Brain microvascular endothelial cell (primary cell): ENCODE data around the gene CTNND1.

Experiments
- DNase-seq: peaks from one replicate; pipeline ENCODE4 v3.0.0-alpha.2; 2020
- H3K27ac ChIP-seq: fragments of 250-450 bp; sonication (Bioruptor Pico); 2 replicates; pipeline ENCODE4 v1.5.1; 2020; ENCODE audit warnings: mild to moderate bottlenecking, moderate library complexity
- H3K27me3 ChIP-seq: fragments of 250-450 bp; sonication (Bioruptor Pico); replicated peaks from 2 replicates; pipeline ENCODE4 v1.5.1; 2020; ENCODE audit warnings: mild to moderate bottlenecking
- H3K36me3 ChIP-seq: fragments of 250-450 bp; sonication (Bioruptor Pico); replicated peaks from 2 replicates; pipeline ENCODE4 v1.5.1; 2020; ENCODE audit warnings: mild to moderate bottlenecking
- H3K4me3 ChIP-seq: 2 replicates; pipeline ENCODE4 v1.5.1; 2011; ENCODE audit warnings: low read depth, mild to moderate bottlenecking, control low read depth, low read length, moderate library complexity
- in situ Hi-C: cut with HindIII; loops from 2 replicates; pipeline ENCODE4 v1.10.0; 2017; ENCODE audit warnings: low sequenced_read_pairs, low pct_ligation_motif_present
- TF ChIP-seq, protein P1 (sequence below): IDR thresholded peaks from 2 replicates; pipeline ENCODE4 v1.5.1; 2011; ENCODE audit warnings: low read depth, mild to moderate bottlenecking, moderate library complexity, low read length, control low read depth, inconsistent platforms; ENCODE audit errors: missing control alignments

The CTNND1 gene

DNA sequence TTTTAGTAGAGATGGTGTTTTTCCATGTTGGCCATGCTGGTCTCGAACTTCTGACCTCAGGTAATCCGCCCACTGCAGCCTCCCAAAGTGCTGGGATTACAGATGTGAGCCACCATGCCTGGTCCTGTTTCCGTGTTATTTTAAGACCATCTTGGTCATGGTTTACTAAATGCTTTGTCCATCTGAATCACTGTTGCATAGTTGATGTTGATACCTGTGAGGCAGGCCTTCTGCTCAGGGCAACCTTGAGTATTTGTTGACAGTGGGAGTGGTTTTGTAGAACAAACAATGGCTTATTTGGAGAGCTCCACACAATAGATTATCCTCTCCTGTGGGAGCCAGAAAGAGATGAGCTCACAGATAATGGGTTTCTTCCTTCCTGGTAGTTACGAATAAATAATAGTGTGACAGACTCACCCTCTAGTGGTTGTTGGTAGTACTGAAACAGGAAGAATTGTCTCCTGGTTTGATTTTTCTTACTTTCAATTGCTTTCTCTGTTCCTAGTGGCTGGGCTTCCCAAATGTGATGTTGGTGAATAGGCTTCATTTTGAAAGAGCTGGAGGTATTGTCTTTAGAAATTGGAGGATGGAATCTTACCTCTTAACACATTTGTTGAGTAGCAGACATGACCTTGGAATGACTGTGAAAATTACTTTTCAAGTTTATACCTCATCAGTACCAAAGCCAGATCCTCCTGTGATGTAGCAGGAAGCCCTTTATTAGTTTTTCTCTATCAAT lies 39.0 kb downstream of the CTNND1 start:
- H3K4me3 ChIP-seq = no peak overlapping the region
- no peaks in the 10 kb centered on the region for H3K27me3 ChIP-seq
- peak; percentile 47 for DNase-seq
- TF ChIP-seq, protein P1, sequence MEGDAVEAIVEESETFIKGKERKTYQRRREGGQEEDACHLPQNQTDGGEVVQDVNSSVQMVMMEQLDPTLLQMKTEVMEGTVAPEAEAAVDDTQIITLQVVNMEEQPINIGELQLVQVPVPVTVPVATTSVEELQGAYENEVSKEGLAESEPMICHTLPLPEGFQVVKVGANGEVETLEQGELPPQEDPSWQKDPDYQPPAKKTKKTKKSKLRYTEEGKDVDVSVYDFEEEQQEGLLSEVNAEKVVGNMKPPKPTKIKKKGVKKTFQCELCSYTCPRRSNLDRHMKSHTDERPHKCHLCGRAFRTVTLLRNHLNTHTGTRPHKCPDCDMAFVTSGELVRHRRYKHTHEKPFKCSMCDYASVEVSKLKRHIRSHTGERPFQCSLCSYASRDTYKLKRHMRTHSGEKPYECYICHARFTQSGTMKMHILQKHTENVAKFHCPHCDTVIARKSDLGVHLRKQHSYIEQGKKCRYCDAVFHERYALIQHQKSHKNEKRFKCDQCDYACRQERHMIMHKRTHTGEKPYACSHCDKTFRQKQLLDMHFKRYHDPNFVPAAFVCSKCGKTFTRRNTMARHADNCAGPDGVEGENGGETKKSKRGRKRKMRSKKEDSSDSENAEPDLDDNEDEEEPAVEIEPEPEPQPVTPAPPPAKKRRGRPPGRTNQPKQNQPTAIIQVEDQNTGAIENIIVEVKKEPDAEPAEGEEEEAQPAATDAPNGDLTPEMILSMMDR = peak; percentile 66
- peaks cover 61% of the 10 kb centered on the region for H3K36me3 ChIP-seq
- H3K27ac ChIP-seq = no peak overlapping the region
- in situ Hi-C loops = loop anchor here (25.0 kb wide), 1 partner anchor 712 kb away; the partner anchor contains the start of gene OR5B21

DNA sequence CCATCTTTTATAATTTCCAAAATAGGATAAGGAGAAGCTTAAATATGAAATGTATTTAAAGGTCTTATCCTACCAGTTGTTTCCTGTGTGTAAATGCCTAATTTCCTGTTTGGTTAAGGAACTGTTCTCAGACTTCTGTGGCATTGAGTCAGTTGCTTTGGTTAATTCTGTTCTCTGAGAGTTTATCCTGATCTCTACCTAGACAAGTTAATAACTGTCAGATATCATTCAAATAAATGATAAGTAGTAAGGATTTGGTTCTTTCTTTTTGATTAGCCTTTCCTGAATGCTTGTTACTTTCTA lies 39.5 kb downstream of the CTNND1 start:
- Histone ChIP-seq H3K4me3 (no peak overlapping the region), H3K27ac (no peak overlapping the region), H3K36me3 (peaks cover 61% of the 10 kb centered on the region), H3K27me3 (no peaks in the 10 kb centered on the region)
- TF ChIP-seq, protein P1 = no peak
- DNase-seq = no peak
- in situ Hi-C loops = loop anchor here (25.0 kb wide), 1 partner anchor 711 kb away; the partner anchor contains the start of gene OR5B21

DNA sequence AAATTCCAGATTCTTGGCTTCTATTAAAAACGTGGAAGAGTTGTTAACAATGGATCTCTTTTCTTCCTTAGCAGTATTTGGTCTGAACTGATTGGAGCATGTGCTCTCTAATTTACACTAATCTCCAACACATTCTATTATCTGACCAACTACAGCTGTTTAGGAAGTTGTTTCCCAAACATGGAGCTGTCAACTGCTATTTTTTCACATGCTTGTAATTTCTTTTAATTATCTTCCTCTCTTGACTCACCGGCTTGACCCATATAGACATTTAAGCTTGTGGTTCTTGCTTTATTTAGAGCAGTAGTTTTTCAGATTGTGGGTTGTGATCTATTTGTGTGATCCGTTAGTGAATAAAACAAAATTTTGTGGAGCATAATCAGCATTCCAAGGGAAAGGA lies 40.8 kb downstream of the CTNND1 start:
- Histone ChIP-seq H3K4me3 (no peak overlapping the region), H3K36me3 (peaks cover 67% of the 10 kb centered on the region), H3K27me3 (no peaks in the 10 kb centered on the region), H3K27ac (no peak overlapping the region)
- no peak for DNase-seq
- TF ChIP-seq, protein P1 = no peak
- in situ Hi-C loops = loop anchor here (25.0 kb wide), 1 partner anchor 710 kb away; the partner anchor contains the start of gene OR5B21

DNA sequence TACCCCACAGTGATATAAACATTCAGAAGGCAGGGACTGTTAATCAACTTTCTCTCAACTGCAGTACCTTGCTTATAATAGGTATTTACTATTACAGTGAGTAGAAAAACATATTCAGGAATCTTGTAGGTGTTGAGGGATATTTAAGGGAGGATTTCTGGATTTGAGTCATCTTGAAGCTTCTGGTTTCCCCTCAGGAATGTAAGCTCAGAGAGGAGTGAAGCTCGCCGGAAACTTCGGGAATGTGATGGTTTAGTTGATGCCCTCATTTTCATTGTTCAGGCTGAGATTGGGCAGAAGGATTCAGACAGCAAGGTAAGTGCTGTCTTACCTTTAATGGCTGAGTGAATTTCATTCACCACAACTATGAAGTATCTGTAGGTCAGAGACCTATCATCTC lies 42.9 kb downstream of the CTNND1 start:
- Histone ChIP-seq H3K36me3 (peaks cover 77% of the 10 kb centered on the region), H3K27me3 (no peaks in the 10 kb centered on the region), H3K4me3 (no peak overlapping the region), H3K27ac (no peak overlapping the region)
- DNase-seq = no peak
- TF ChIP-seq, protein P1 = no peak
- in situ Hi-C loops = loop anchor here (25.0 kb wide), 1 partner anchor 708 kb away; the partner anchor contains the start of gene OR5B21

DNA sequence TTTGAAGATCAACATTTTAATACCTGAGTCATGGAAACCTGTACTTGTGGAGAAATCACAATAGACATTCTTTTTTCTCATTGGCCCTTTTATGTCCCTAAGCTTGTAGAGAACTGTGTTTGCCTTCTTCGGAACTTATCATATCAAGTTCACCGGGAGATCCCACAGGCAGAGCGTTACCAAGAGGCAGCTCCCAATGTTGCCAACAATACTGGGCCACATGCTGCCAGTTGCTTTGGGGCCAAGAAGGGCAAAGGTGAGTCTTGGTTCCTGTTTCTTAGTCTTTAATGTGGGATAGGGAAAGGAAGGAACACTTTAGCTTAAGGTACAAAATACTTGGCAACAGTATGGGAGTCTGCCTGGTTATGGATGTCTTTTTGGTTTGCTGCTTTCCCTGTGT lies 44.2 kb downstream of the CTNND1 start:
- no peak for DNase-seq
- Histone ChIP-seq H3K4me3 (no peak overlapping the region), H3K36me3 (peaks cover 90% of the 10 kb centered on the region), H3K27me3 (no peaks in the 10 kb centered on the region), H3K27ac (no peak overlapping the region)
- in situ Hi-C loops = loop anchor here (25.0 kb wide), 1 partner anchor 707 kb away; the partner anchor contains the start of gene OR5B21
- TF ChIP-seq, protein P1 = no peak
